ENCODE results near the gene KLHDC9. TPM values are rescaled to one million over a fixed set of nuclear protein-coding genes. Genes with fewer than 3 reads are reported as not detected.

KLHDC9 gene
- total RNA-seq, 1 experiment from 2014 or later: 4.0 TPM

DNA sequence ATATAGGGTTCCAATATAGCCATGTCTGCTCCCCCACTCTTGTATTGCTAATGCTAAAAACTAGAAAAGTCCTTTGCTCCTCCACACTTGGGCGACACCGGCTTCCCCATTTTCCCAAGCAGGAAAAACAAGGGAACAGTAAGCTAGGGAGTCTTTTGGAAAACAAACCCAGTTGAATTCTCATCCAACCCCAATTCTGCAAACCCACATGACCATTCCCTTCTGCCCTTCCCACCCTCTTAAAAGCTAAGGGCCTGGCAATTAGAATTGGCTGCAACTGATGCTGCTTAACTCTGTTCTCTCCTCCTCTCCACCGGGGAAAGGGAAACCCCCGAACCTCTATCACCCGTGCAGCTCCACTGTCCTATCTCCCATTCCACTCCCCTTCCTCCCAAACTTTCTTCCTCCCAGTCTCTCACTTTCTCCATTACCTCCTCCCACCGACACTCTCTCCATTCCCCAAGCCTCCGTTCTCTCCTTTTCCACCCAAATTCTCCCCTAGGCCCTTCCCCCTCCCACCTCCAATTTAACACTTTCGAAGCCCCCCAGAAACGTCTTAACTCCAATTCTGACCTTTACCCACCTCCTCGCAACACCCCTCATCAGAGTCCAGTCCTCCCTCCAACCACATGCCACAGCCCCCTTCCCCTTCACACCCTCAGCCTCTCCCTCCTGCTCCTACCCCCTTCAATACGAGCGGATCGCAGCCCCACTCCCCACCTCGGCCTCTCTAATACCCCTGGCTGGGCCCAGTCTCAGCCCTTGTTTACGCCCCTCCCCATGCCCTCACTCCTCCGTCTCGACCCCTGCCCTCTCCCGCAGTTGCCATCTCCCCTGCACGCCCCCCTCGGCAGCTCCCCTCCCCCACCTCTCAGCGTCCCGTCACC is 33.6 kb downstream of the KLHDC9 start:
- peak; percentile 52 for DNase-seq (ENCODE audit: low spot score)

DNA sequence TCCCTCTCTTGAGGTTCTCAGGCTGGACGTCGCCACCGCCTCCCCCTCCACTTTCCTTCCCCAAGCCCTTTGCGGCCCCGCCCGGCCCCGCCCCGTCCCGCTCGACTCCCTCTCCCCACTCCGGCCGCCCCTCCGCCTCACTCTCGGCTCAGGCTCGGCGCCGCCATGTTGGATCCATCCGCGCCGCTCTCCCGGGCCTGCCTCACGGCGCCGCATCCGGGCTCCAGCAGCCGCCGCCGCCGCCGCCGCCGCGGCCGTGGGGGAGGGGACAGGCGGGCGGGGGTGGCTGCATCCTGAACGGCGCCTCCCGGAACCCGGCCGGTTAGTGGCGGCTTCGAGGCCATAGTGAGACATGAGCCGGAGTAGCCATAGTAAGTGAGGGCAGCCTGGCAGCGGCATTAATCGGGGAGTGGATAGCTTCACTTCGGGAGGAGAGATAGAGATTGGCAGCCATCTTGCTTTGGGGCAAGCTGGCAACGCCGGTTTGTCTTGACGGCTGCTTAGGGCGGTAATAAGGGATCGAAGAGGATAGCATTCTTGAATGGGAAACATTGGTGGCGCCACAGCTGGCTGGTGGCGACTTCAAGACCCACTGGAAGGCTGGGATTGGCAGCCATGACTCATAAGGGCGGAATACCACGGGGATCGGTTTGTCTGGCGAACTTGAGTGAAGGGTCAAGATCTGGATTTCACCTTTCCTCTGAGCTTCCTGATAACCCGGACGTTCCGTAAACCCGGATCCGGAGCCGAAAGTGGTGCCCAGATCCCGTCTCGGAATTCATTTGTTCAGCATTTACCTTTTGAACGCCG is 34.5 kb downstream of the KLHDC9 start, which contains the start of gene DEDD:
TSS of gene DEDD (minus strand) at position 258 of the 810 bp plus-strand sequence. CDS start 8,205 bp downstream, outside the sequence.
- peak; percentile 99 for DNase-seq (ENCODE audit: low spot score)

DNA sequence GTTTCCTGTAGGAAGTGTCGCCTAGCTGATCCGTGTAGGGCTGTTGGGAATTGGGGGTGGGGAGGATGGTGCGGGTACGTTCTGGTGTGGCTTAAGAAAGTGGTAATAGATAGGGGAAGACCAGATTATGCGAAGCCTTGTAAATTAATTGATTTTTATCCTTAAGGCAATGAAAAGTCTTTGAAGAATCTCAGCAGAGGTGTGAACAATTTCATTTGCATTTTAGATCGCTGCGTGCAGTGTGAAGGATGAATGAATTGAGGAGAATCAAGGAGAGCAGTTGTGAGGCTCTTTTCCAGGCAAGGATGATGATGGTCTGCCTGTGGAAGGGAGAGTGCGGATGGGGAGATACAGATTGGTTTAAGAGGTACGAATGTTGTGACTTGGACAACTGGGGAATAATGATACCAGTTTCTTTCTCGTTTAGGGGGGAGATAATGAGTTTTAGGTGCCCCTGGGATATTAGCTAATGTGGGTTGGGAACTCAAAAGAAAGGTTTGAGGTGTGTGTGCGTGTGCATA is 35.1 kb downstream of the KLHDC9 start:
- no peak for DNase-seq (ENCODE audit: low spot score)

- no peak for DNase-seq (ENCODE audit: low spot score)
Measured at GRCh38 chr1:161137881-161138280, 39.7 kb downstream of the KLHDC9 start.

DNA sequence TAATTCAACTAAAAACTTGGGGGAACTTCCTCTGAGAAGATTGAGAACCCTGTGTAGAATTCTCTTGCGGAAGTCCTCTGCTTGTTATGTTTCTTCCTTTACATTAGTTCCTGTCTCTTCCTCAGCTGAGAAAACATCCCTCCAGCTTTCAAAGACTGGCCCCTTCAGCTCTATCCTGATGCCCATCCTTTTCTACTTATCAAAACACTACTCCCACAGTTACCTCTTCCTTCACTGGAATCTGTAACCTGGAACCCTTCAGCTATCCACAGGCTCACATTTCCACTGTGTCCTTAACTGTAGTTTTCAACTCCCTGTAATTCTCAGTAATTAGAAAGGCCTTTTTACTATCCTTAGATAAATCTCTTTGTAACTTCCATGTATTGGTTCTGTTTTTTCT is 40.3 kb downstream of the KLHDC9 start:
- DNase-seq (ENCODE audit: low spot score): no peak

- peak; percentile 50 for DNase-seq (ENCODE audit: low spot score)
Measured at GRCh38 chr1:161139766-161140165, 41.6 kb downstream of the KLHDC9 start.

DNA sequence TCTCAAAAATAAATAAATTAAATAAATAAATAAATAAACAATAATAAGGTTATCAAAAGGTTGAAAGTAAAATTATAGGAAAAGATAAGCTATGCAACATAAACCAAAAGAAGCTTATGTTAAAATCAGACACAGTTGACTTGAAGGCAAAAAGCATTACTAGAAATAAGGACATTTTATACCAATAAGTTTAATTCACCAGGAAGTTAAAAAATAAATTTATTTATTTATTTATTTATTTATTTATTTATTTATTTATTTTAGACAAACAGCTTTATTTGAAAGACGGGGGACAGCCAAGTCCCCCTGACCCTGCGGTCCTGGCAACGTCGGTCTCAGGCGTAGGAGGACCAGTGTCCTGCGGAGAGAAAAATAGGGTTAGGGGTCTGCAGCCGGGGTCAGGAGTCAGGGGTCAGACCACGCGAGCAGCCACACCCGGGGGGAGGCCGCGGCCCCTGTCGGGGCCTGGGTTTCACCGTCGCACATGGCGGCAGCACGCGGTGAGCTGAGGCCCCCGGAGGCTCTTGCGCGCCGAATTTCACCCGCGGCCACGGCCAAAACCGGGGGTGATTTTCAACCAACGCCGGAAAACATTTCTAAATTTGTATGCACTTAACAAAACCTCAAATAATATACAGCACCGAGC is 42.7 kb downstream of the KLHDC9 start:
- no peak for DNase-seq (ENCODE audit: low spot score)

- no peak for DNase-seq (ENCODE audit: low spot score)
Measured at GRCh38 chr1:161145832-161146231, 47.7 kb downstream of the KLHDC9 start.

Other genes starting within 250 kb of the KLHDC9 start
- gene CD244, start 235.5 kb upstream of the KLHDC9 start, total RNA-seq (2014; rRNA removed; shearing (Covaris generic)): not detected in 2 replicates
- gene ITLN1, start 213.2 kb upstream of the KLHDC9 start, total RNA-seq (2014; rRNA removed; shearing (Covaris generic)): not detected in 2 replicates
- gene ITLN2, start 143.6 kb upstream of the KLHDC9 start, total RNA-seq (2014; rRNA removed; shearing (Covaris generic)): not detected in 2 replicates
- gene F11R, start 77.2 kb upstream of the KLHDC9 start, total RNA-seq (2014; rRNA removed; shearing (Covaris generic)): 7.3 and 9.2 TPM in 2 replicates
- gene TSTD1, start 59.4 kb upstream of the KLHDC9 start, total RNA-seq (2014; rRNA removed; shearing (Covaris generic)): not detected in 2 replicates
- gene USF1, start 52.4 kb upstream of the KLHDC9 start, total RNA-seq (2014; rRNA removed; shearing (Covaris generic)): 79.9 and 107 TPM in 2 replicates
- 0.07 and 0.38 TPM in 2 replicates for gene ARHGAP30, start 28.5 kb upstream of the KLHDC9 start, total RNA-seq (2014; rRNA removed; shearing (Covaris generic))
- 1.6 and 2.2 TPM in 2 replicates for gene NECTIN4, start 8.8 kb upstream of the KLHDC9 start, total RNA-seq (2014; rRNA removed; shearing (Covaris generic))
- gene PFDN2, start 19.7 kb downstream of the KLHDC9 start, total RNA-seq (2014; rRNA removed; shearing (Covaris generic)): 197 and 218 TPM in 2 replicates
- gene NIT1, start 19.7 kb downstream of the KLHDC9 start, total RNA-seq (2014; rRNA removed; shearing (Covaris generic)): 26.8 and 27.8 TPM in 2 replicates
- gene DEDD, start 34.3 kb downstream of the KLHDC9 start, total RNA-seq (2014; rRNA removed; shearing (Covaris generic)): 37.8 and 40.1 TPM in 2 replicates
- 95.7 and 128 TPM in 2 replicates for gene UFC1, start 55.6 kb downstream of the KLHDC9 start, total RNA-seq (2014; rRNA removed; shearing (Covaris generic))
- gene USP21, start 61.1 kb downstream of the KLHDC9 start, total RNA-seq (2014; rRNA removed; shearing (Covaris generic)): 5.2 and 5.7 TPM in 2 replicates
- gene PPOX, start 68.1 kb downstream of the KLHDC9 start, total RNA-seq (2014; rRNA removed; shearing (Covaris generic)): 37.1 and 39.9 TPM in 2 replicates
- 59.5 and 61.1 TPM in 2 replicates for gene B4GALT3, start 79.1 kb downstream of the KLHDC9 start, total RNA-seq (2014; rRNA removed; shearing (Covaris generic))
- gene ADAMTS4, start 100.7 kb downstream of the KLHDC9 start, total RNA-seq (2014; rRNA removed; shearing (Covaris generic)): not detected in 2 replicates
- 179 and 197 TPM in 2 replicates for gene NDUFS2, start 104.0 kb downstream of the KLHDC9 start, total RNA-seq (2014; rRNA removed; shearing (Covaris generic))
- gene FCER1G, start 116.9 kb downstream of the KLHDC9 start, total RNA-seq (2014; rRNA removed; shearing (Covaris generic)): not detected in 2 replicates
- gene APOA2, start 125.3 kb downstream of the KLHDC9 start, total RNA-seq (2014; rRNA removed; shearing (Covaris generic)): not detected in 2 replicates
- gene TOMM40L, start 127.7 kb downstream of the KLHDC9 start, total RNA-seq (2014; rRNA removed; shearing (Covaris generic)): 16.1 and 16.8 TPM in 2 replicates
- 0.50 TPM in 1 of 2 replicates, not detected in the other for gene NR1I3, start 139.8 kb downstream of the KLHDC9 start, total RNA-seq (2014; rRNA removed; shearing (Covaris generic))
- not detected in 2 replicates for gene PCP4L1, start 160.4 kb downstream of the KLHDC9 start, total RNA-seq (2014; rRNA removed; shearing (Covaris generic))
- 0.21 and 4.8 TPM in 2 replicates for gene MPZ, start 211.6 kb downstream of the KLHDC9 start, total RNA-seq (2014; rRNA removed; shearing (Covaris generic))
- 32.8 and 48.8 TPM in 2 replicates for gene SDHC, start 216.0 kb downstream of the KLHDC9 start, total RNA-seq (2014; rRNA removed; shearing (Covaris generic))